NCI-H524 (cell line): ENCODE data around the gene SDHA.
"Not testable (repeated sequence)": the region's sequence is repeated elsewhere in the genome, so short reads cannot be mapped to it uniquely, and the experiment has no call there.

ENCODE experiments used
- DNase-seq, 2 experiments: peaks; one replicate each; lab custom pipeline; 2025; lab: John Stamatoyannopoulos, UW

Gene SDHA

GRCh38 chr5:186091-187041 is 31.8 kb upstream of the SDHA start:
- DNase-seq = no peak

- no peak for DNase-seq
These were observed 31.1 kb upstream of the SDHA start for GRCh38 chr5:187042-187431.

- DNase-seq = no peak
These were observed 30.3 kb upstream of the SDHA start for GRCh38 chr5:187617-188451.

GRCh38 chr5:188488-189481 is 29.3 kb upstream of the SDHA start:
- peak; percentile 80 to 93 for DNase-seq

- DNase-seq = no peak
These were observed 28.6 kb upstream of the SDHA start for GRCh38 chr5:189486-189885.

- no peak for DNase-seq
These were observed 28.1 kb upstream of the SDHA start for GRCh38 chr5:189976-190365.

- DNase-seq = no peak
These were observed 27.6 kb upstream of the SDHA start for GRCh38 chr5:190366-191035.

GRCh38 chr5:191036-191948 is 26.8 kb upstream of the SDHA start, which contains the start of gene LRRC14B:
TSS of gene LRRC14B (plus strand) at chr5:191495. CDS start at chr5:191539, 44 bp downstream.
- DNase-seq = no peak

- no peak for DNase-seq
These were observed 26.0 kb upstream of the SDHA start for GRCh38 chr5:191949-192690.

GRCh38 chr5:192691-192969 is 25.5 kb upstream of the SDHA start:
- DNase-seq = no peak

GRCh38 chr5:192970-193831 is 24.9 kb upstream of the SDHA start:
- DNase-seq = no peak

- DNase-seq = no peak
These were observed 24.0 kb upstream of the SDHA start for GRCh38 chr5:194102-194501.

GRCh38 chr5:194603-195209 is 23.4 kb upstream of the SDHA start:
- no peak for DNase-seq

- no peak for DNase-seq
These were observed 22.5 kb upstream of the SDHA start for GRCh38 chr5:195401-196160.

- DNase-seq = no peak
These were observed 21.8 kb upstream of the SDHA start for GRCh38 chr5:196350-196749.

GRCh38 chr5:197031-197430 is 21.1 kb upstream of the SDHA start:
- DNase-seq = not testable (repeated sequence)

- no peak for DNase-seq
These were observed 20.1 kb upstream of the SDHA start for GRCh38 chr5:197892-198489.
